ENCODE data around the gene PAPSS1. TPM values are rescaled to one million over a fixed set of nuclear protein-coding genes. Genes with fewer than 3 reads are reported as not detected.

Gene PAPSS1
- polyA plus RNA-seq (2012; rRNA removed) = 70.1 and 94.1 TPM in 2 replicates
- 90.6 and 94.5 TPM in 2 replicates for polyA plus RNA-seq (2012; cell fraction: cytosol; rRNA removed)
- 40.9 and 64.5 TPM in 2 replicates for polyA plus RNA-seq (2012; cell fraction: nucleus; rRNA removed)

DNA sequence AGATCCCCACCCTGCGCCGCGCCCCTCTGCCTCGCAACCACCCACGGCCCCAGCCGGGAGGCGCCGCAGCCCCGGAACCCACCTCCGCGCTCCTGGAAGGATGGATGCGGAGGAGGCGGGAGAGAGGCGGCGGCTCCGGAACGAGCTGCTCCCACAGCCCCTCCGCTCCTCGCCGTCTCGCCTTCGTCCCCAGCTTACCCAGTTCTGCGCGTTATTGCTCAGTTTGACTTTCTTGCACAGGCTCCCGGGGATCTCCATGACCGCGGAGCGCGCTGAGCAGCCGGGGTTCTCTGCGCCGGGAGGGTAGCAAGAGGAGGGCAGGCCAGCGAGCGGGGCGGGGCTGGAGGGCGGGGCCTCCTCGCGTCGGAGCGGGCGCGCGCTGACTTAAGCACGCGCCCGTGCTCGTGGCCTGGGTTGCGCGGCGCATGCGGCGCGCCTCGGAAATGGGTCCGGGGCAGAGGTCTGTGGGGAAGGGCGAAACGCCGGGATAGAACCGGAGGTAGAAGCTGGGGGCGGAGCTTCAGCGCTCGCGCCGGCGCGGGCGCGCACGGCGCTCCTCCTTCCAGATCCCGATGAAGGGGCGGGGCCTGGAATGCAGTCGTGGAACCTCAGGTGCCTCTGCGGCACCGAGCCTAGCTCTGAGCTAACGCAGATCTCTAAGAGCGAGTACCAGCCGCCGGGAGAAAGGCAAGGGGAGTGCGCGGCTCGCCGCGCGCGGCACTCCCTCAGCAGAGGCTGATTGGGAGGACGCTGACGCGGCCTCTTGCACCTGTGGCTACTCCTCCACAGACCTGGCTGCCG, at the start of gene PAPSS1:
Gene PAPSS1, minus strand, starts transcription at position 313 of the 801 bp plus-strand sequence. Its CDS starts 55 bp downstream, at position 258.
- Histone ChIP-seq H2AFZ (ENCODE audit: low read depth) (peak within 1 kb of the TSS; percentile 95), H4K20me1 (ENCODE audit: insufficient read depth) (no peaks in the 10 kb centered on the region), H3K4me3 (ENCODE audit: low read depth in 2 of 2, low read length in 1 of 2) (peak within 1 kb of the TSS; percentile 93), H3K4me2 (peak within 1 kb of the TSS; percentile 80), H3F3A (replicated peaks; ENCODE audit: insufficient read depth) (peaks cover 5% of the 10 kb centered on the region), H3K27me3 (ENCODE audit: insufficient read depth) (no peaks in the 10 kb centered on the region), H3K9me2 (no peaks in the 10 kb centered on the region), H3K4me1 (ENCODE audit: control insufficient read depth in 1 of 2, insufficient read depth in 2 of 2, low read depth in 1 of 2, low read length in 1 of 2) (peaks cover 10 to 23% of the 10 kb centered on the region in 2 experiments), H3K9me3 (no peaks in the 10 kb centered on the region), H3K79me2 (ENCODE audit: insufficient read depth) (peaks cover 46% of the 10 kb centered on the region), H3K27ac (ENCODE audit: low read depth in 2 of 2, low read length in 1 of 2) (peak within 1 kb of the TSS; percentile 69 to 94), H3K9ac (peak within 1 kb of the TSS; percentile 62), H3K36me3 (replicated peaks in 1 of 2; ENCODE audit: control insufficient read depth in 1 of 2, insufficient read depth in 2 of 2, low read length in 1 of 2) (peaks cover 0 to 6% of the 10 kb centered on the region in 2 experiments)
- ChIA-PET POLR2A (interaction anchor here (0.9 to 1.8 kb wide), 3 partner anchors 14 to 901 kb away, joined by 3 to 7 read pairs (median 3); partner anchors contain the start of gene RPL34), CTCF (interaction anchor here (0.8 to 3.0 kb wide), 2 partner anchors 13 to 17 kb away, joined by 3 to 13 read pairs; no protein-coding TSS in a partner anchor)
- DNase-seq = peak; percentile 96
- 1% methylated on average over 45 of the region's 90 CpGs for whole genome bisulfite sequencing (ENCODE audit: low lambda C conversion rate)
- TF ChIP-seq, protein P1, sequence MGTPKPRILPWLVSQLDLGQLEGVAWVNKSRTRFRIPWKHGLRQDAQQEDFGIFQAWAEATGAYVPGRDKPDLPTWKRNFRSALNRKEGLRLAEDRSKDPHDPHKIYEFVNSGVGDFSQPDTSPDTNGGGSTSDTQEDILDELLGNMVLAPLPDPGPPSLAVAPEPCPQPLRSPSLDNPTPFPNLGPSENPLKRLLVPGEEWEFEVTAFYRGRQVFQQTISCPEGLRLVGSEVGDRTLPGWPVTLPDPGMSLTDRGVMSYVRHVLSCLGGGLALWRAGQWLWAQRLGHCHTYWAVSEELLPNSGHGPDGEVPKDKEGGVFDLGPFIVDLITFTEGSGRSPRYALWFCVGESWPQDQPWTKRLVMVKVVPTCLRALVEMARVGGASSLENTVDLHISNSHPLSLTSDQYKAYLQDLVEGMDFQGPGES (IDR thresholded peaks at IDR 0.05; ENCODE audit: low read depth, low read length) = no peak
- TF ChIP-seq FOSL2 (IDR thresholded peaks at IDR 0.05; ENCODE audit: borderline replicate concordance, low read depth) (no peak), EZH2phosphoT487 (IDR thresholded peaks at IDR 0.05; ENCODE audit: borderline replicate concordance, low read depth) (no peak), TEAD4 (IDR thresholded peaks at IDR 0.05; ENCODE audit: borderline replicate concordance, insufficient read depth) (peak; percentile 52; the same call in 1 of the 2 replicates), TCF12 (IDR thresholded peaks at IDR 0.05) (peak; percentile 6; the same call in 1 of the 2 replicates), RXRA (IDR thresholded peaks at IDR 0.05; ENCODE audit: borderline replicate concordance, low read depth) (no peak), NFIC (IDR thresholded peaks at IDR 0.05; ENCODE audit: borderline replicate concordance) (no peak), JUND (IDR thresholded peaks at IDR 0.05) (no peak), TAF1 (IDR thresholded peaks at IDR 0.05; ENCODE audit: borderline replicate concordance, low read depth, low read length) (peak; percentile 82), CHD2 (IDR thresholded peaks at IDR 0.05; ENCODE audit: low read length, partially characterized antibody) (peak; percentile 67), RCOR1 (IDR thresholded peaks at IDR 0.05; ENCODE audit: low read length) (no peak), GATA2 (CRISPR knock-in tag; IDR thresholded peaks at IDR 0.05) (no peak), YY1 (IDR thresholded peaks at IDR 0.05; ENCODE audit: low read depth) (no peak), EP300 (IDR thresholded peaks at IDR 0.05; ENCODE audit: borderline replicate concordance in 1 of 2, low read depth in 1 of 2, low read length in 1 of 2) (no peak; a peak in 1 of 4 replicates), SMC3 (IDR thresholded peaks at IDR 0.05; ENCODE audit: low read depth, low read length) (no peak), RFX5 (IDR thresholded peaks at IDR 0.05; ENCODE audit: low read length) (no peak; the same call in 1 of the 2 replicates), FOXJ3 (CRISPR knock-in tag; IDR thresholded peaks at IDR 0.05) (no peak), RAD21 (IDR thresholded peaks at IDR 0.05; ENCODE audit: low read length) (no peak), MXI1 (IDR thresholded peaks at IDR 0.05; ENCODE audit: low read depth, low read length) (peak; percentile 65), GABPA (IDR thresholded peaks at IDR 0.05; ENCODE audit: low read depth) (peak; percentile 83), FOXM1 (IDR thresholded peaks at IDR 0.05; ENCODE audit: low read depth) (no peak), MEF2A (IDR thresholded peaks at IDR 0.05; ENCODE audit: borderline replicate concordance, low read depth) (no peak), NRF1 (IDR thresholded peaks at IDR 0.05; ENCODE audit: low read depth, low read length) (peak; percentile 90), ELF1 (IDR thresholded peaks at IDR 0.05) (no peak)
- TF ChIP-seq, protein P2, sequence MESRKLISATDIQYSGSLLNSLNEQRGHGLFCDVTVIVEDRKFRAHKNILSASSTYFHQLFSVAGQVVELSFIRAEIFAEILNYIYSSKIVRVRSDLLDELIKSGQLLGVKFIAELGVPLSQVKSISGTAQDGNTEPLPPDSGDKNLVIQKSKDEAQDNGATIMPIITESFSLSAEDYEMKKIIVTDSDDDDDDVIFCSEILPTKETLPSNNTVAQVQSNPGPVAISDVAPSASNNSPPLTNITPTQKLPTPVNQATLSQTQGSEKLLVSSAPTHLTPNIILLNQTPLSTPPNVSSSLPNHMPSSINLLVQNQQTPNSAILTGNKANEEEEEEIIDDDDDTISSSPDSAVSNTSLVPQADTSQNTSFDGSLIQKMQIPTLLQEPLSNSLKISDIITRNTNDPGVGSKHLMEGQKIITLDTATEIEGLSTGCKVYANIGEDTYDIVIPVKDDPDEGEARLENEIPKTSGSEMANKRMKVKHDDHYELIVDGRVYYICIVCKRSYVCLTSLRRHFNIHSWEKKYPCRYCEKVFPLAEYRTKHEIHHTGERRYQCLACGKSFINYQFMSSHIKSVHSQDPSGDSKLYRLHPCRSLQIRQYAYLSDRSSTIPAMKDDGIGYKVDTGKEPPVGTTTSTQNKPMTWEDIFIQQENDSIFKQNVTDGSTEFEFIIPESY (IDR thresholded peaks at IDR 0.05; ENCODE audit: borderline replicate concordance, low read depth) = no peak
- TF ChIP-seq, protein P3, sequence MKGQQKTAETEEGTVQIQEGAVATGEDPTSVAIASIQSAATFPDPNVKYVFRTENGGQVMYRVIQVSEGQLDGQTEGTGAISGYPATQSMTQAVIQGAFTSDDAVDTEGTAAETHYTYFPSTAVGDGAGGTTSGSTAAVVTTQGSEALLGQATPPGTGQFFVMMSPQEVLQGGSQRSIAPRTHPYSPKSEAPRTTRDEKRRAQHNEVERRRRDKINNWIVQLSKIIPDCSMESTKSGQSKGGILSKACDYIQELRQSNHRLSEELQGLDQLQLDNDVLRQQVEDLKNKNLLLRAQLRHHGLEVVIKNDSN (IDR thresholded peaks at IDR 0.05; ENCODE audit: borderline replicate concordance, low read depth) = no peak; the same call in 1 of the 2 replicates
- TF ChIP-seq, protein P4, sequence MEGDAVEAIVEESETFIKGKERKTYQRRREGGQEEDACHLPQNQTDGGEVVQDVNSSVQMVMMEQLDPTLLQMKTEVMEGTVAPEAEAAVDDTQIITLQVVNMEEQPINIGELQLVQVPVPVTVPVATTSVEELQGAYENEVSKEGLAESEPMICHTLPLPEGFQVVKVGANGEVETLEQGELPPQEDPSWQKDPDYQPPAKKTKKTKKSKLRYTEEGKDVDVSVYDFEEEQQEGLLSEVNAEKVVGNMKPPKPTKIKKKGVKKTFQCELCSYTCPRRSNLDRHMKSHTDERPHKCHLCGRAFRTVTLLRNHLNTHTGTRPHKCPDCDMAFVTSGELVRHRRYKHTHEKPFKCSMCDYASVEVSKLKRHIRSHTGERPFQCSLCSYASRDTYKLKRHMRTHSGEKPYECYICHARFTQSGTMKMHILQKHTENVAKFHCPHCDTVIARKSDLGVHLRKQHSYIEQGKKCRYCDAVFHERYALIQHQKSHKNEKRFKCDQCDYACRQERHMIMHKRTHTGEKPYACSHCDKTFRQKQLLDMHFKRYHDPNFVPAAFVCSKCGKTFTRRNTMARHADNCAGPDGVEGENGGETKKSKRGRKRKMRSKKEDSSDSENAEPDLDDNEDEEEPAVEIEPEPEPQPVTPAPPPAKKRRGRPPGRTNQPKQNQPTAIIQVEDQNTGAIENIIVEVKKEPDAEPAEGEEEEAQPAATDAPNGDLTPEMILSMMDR (IDR thresholded peaks at IDR 0.05) = no peak

Data from SK-N-SH (cell line).